HCT116 (cell line): ENCODE data around the gene USP3.

Source experiments
- POLR2A ChIP-seq: IDR thresholded peaks from 2 replicates; pipeline ENCODE4 v1.7.0; 2011; ENCODE audit warnings: borderline replicate concordance; ENCODE audit not compliant: insufficient read depth, insufficient read length; ENCODE audit errors: extremely low read depth
- POLR2AphosphoS5 ChIP-seq: IDR thresholded peaks from 2 replicates; pipeline ENCODE4 v1.6.1; 2011; ENCODE audit warnings: mild to moderate bottlenecking, low read depth, low read length, moderate library complexity
- RAD21 ChIP-seq: IDR thresholded peaks from 2 replicates; pipeline ENCODE4 v1.6.1; 2012; ENCODE audit warnings: low read depth, mild to moderate bottlenecking
- SIN3A ChIP-seq: IDR thresholded peaks from 2 replicates; pipeline ENCODE4 v1.6.1; 2012; ENCODE audit warnings: low read depth
- SP1 ChIP-seq: IDR thresholded peaks from 2 replicates; pipeline ENCODE4 v1.6.1; 2012; ENCODE audit warnings: low read depth
- YY1 ChIP-seq: IDR thresholded peaks from 2 replicates; pipeline ENCODE4 v1.6.1; 2011; ENCODE audit warnings: low read length, low read depth, moderate library complexity, mild to moderate bottlenecking; ENCODE audit not compliant: insufficient replicate concordance; ENCODE audit errors: extremely low read depth
- ZFX ChIP-seq: fragments of 450-650 bp; IDR thresholded peaks from 2 replicates; pipeline ENCODE4 v1.6.1; 2017
- ZNF274 ChIP-seq: fragments of 200-500 bp; sonication (Bioruptor generic); IDR thresholded peaks from 2 replicates; pipeline ENCODE4 v1.6.1; 2014; ENCODE audit warnings: mild to moderate bottlenecking, low read depth, low read length, inconsistent platforms
- TF ChIP-seq, protein P1 (sequence below), 3 experiments: fragments of 200-600 bp in 1 of 3; sonication (generic) in 1 of 3; IDR thresholded peaks in 2 of 3; conservative IDR thresholded peaks in 1 of 3; 2 replicates each; pipeline ENCODE4 v1.5.1; 2012 to 2017; ENCODE audit warnings: low read depth in 2 of 3, low read length in 2 of 3, antibody characterized with exemption in 1 of 3, borderline replicate concordance in 1 of 3, control low read depth in 1 of 3, mild to moderate bottlenecking in 1 of 3, mixed read lengths in 1 of 3, mixed run types in 1 of 3, moderate library complexity in 1 of 3; ENCODE audit not compliant: insufficient read depth in 1 of 3
- TF ChIP-seq, protein P2 (sequence below): IDR thresholded peaks from 2 replicates; pipeline ENCODE4 v1.6.1; 2012; ENCODE audit warnings: low read depth
- TF ChIP-seq, protein P3 (sequence below): IDR thresholded peaks from 2 replicates; pipeline ENCODE4 v1.6.1; 2012
- TF ChIP-seq, protein P4 (sequence below): IDR thresholded peaks from 2 replicates; pipeline ENCODE4 v1.6.1; 2012
- TF ChIP-seq, protein P5 (sequence below): IDR thresholded peaks from 2 replicates; pipeline ENCODE4 v1.6.1; 2011; ENCODE audit warnings: mild to moderate bottlenecking, low read length, moderate library complexity; ENCODE audit not compliant: insufficient replicate concordance; ENCODE audit errors: extremely low read depth

DNA sequence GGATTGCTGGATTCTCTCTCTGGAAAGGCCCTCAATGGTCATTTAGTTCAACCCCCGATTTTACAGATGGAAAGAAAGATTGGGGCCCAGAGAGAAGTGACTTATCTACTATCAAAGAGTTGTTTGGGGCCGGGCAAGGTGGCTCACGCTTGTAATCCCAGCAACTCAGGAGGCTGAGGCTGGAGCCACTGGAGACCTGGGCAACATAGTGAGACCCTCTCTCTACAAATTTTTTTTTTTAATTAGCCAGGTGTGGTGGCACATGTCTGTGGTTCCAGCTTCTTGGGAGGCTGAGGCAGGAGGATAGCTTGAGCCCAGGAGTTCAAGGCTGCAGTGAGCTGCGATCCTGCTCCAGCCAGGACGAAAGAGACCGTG lies 5.2 kb upstream of the USP3 start:
- TF ChIP-seq, protein P1, sequence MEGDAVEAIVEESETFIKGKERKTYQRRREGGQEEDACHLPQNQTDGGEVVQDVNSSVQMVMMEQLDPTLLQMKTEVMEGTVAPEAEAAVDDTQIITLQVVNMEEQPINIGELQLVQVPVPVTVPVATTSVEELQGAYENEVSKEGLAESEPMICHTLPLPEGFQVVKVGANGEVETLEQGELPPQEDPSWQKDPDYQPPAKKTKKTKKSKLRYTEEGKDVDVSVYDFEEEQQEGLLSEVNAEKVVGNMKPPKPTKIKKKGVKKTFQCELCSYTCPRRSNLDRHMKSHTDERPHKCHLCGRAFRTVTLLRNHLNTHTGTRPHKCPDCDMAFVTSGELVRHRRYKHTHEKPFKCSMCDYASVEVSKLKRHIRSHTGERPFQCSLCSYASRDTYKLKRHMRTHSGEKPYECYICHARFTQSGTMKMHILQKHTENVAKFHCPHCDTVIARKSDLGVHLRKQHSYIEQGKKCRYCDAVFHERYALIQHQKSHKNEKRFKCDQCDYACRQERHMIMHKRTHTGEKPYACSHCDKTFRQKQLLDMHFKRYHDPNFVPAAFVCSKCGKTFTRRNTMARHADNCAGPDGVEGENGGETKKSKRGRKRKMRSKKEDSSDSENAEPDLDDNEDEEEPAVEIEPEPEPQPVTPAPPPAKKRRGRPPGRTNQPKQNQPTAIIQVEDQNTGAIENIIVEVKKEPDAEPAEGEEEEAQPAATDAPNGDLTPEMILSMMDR (IDR thresholded peaks at IDR 0.05 in 2 of 3, conservative IDR thresholded peaks at IDR 0.05 in 1 of 3; ENCODE audit: borderline replicate concordance in 1 of 3, insufficient read depth in 1 of 3, low read depth in 2 of 3, low read length in 2 of 3), result no peak
- TF ChIP-seq, protein P2, sequence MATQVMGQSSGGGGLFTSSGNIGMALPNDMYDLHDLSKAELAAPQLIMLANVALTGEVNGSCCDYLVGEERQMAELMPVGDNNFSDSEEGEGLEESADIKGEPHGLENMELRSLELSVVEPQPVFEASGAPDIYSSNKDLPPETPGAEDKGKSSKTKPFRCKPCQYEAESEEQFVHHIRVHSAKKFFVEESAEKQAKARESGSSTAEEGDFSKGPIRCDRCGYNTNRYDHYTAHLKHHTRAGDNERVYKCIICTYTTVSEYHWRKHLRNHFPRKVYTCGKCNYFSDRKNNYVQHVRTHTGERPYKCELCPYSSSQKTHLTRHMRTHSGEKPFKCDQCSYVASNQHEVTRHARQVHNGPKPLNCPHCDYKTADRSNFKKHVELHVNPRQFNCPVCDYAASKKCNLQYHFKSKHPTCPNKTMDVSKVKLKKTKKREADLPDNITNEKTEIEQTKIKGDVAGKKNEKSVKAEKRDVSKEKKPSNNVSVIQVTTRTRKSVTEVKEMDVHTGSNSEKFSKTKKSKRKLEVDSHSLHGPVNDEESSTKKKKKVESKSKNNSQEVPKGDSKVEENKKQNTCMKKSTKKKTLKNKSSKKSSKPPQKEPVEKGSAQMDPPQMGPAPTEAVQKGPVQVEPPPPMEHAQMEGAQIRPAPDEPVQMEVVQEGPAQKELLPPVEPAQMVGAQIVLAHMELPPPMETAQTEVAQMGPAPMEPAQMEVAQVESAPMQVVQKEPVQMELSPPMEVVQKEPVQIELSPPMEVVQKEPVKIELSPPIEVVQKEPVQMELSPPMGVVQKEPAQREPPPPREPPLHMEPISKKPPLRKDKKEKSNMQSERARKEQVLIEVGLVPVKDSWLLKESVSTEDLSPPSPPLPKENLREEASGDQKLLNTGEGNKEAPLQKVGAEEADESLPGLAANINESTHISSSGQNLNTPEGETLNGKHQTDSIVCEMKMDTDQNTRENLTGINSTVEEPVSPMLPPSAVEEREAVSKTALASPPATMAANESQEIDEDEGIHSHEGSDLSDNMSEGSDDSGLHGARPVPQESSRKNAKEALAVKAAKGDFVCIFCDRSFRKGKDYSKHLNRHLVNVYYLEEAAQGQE, result no peak
- TF ChIP-seq, protein P3, sequence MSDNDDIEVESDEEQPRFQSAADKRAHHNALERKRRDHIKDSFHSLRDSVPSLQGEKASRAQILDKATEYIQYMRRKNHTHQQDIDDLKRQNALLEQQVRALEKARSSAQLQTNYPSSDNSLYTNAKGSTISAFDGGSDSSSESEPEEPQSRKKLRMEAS, result no peak
- TF ChIP-seq POLR2A (no peak), SIN3A (no peak), SP1 (no peak), YY1 (no peak), RAD21 (no peak), ZFX (no peak), ZNF274 (no peak), POLR2AphosphoS5 (no peak)
- TF ChIP-seq, protein P4, sequence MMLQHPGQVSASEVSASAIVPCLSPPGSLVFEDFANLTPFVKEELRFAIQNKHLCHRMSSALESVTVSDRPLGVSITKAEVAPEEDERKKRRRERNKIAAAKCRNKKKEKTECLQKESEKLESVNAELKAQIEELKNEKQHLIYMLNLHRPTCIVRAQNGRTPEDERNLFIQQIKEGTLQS, result no peak
- TF ChIP-seq, protein P5, sequence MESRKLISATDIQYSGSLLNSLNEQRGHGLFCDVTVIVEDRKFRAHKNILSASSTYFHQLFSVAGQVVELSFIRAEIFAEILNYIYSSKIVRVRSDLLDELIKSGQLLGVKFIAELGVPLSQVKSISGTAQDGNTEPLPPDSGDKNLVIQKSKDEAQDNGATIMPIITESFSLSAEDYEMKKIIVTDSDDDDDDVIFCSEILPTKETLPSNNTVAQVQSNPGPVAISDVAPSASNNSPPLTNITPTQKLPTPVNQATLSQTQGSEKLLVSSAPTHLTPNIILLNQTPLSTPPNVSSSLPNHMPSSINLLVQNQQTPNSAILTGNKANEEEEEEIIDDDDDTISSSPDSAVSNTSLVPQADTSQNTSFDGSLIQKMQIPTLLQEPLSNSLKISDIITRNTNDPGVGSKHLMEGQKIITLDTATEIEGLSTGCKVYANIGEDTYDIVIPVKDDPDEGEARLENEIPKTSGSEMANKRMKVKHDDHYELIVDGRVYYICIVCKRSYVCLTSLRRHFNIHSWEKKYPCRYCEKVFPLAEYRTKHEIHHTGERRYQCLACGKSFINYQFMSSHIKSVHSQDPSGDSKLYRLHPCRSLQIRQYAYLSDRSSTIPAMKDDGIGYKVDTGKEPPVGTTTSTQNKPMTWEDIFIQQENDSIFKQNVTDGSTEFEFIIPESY, result no peak
